ENCODE measurements around the gene VASP. TPM values are rescaled to one million over a fixed set of nuclear protein-coding genes. Genes with fewer than 3 reads are reported as not detected.

Gene VASP
- total RNA-seq, 1 experiment from 2014 or later, result 102 TPM

GRCh38 chr19:45462174-45462573, 45.1 kb upstream of the VASP start:
- no peaks in the 10 kb centered on the region for H3K4me1 ChIP-seq (ENCODE audit: insufficient read depth, low read length, poor library complexity, severe bottlenecking)
- no peak overlapping the region for H3K4me3 ChIP-seq (ENCODE audit: low read depth, low read length, poor library complexity, severe bottlenecking)
- H3K27me3 ChIP-seq (replicated peaks; ENCODE audit: insufficient read depth, low read depth, low read length, poor library complexity), result no peaks in the 10 kb centered on the region
- POLR2A ChIA-PET (ENCODE audit: low non-redundant PET), result no interaction called here
- no peak overlapping the region for H3K27ac ChIP-seq (ENCODE audit: low read depth, low read length, poor library complexity, severe bottlenecking)
- H3K9me3 ChIP-seq (ENCODE audit: low read depth, low read length, poor library complexity, severe bottlenecking), result no peaks in the 10 kb centered on the region
- no TSS peak for BruUV-seq (replicated peaks)
- intact Hi-C loops (cut with micrococcal nuclease; ENCODE audit: unreplicated experiment), result no loop called here
- DNase-seq (ENCODE audit: low spot score), result no peak
- CTCF ChIA-PET, result no interaction called here
- no peak for TF ChIP-seq CTCF (conservative IDR thresholded peaks at IDR 0.05; ENCODE audit: low read depth, low read length)
- no peak for TF ChIP-seq EZH2 (IDR thresholded peaks at IDR 0.05; ENCODE audit: borderline replicate concordance, low read depth, low read length, poor library complexity, severe bottlenecking)
- no peaks in the 10 kb centered on the region for H3K36me3 ChIP-seq (ENCODE audit: insufficient read depth, low read length, poor library complexity, severe bottlenecking)

GRCh38 chr19:45463241-45463640, 44.0 kb upstream of the VASP start:
- TF ChIP-seq EZH2 (IDR thresholded peaks at IDR 0.05; ENCODE audit: borderline replicate concordance, low read depth, low read length, poor library complexity, severe bottlenecking), result no peak
- TF ChIP-seq CTCF (conservative IDR thresholded peaks at IDR 0.05; ENCODE audit: low read depth, low read length), result no peak
- Histone ChIP-seq H3K4me3 (ENCODE audit: low read depth, low read length, poor library complexity, severe bottlenecking) (no peak overlapping the region), H3K4me1 (ENCODE audit: insufficient read depth, low read length, poor library complexity, severe bottlenecking) (no peaks in the 10 kb centered on the region), H3K27me3 (replicated peaks; ENCODE audit: insufficient read depth, low read depth, low read length, poor library complexity) (no peaks in the 10 kb centered on the region), H3K36me3 (ENCODE audit: insufficient read depth, low read length, poor library complexity, severe bottlenecking) (no peaks in the 10 kb centered on the region), H3K27ac (ENCODE audit: low read depth, low read length, poor library complexity, severe bottlenecking) (no peak overlapping the region), H3K9me3 (ENCODE audit: low read depth, low read length, poor library complexity, severe bottlenecking) (no peaks in the 10 kb centered on the region)
- no TSS peak for BruUV-seq (replicated peaks)
- intact Hi-C loops (cut with micrococcal nuclease; ENCODE audit: unreplicated experiment), result no loop called here
- DNase-seq (ENCODE audit: low spot score), result no peak
- ChIA-PET CTCF (no interaction called here), POLR2A (ENCODE audit: low non-redundant PET) (no interaction called here)

- DNase-seq (ENCODE audit: low spot score), result no peak
- intact Hi-C loops (cut with micrococcal nuclease; ENCODE audit: unreplicated experiment), result no loop called here
- POLR2A ChIA-PET (ENCODE audit: low non-redundant PET), result interaction anchor here (0.6 kb wide), 1 partner anchor 66 kb away, joined by 17 read pairs; no protein-coding TSS in a partner anchor
Observed at GRCh38 chr19:45464274-45464673, 43.0 kb upstream of the VASP start.

More at GRCh38 chr19:45464274-45464673, 43.0 kb upstream of the VASP start:
- CTCF ChIA-PET, result no interaction called here
- no peaks in the 10 kb centered on the region for H3K27me3 ChIP-seq (replicated peaks; ENCODE audit: insufficient read depth, low read depth, low read length, poor library complexity)
- TF ChIP-seq CTCF (conservative IDR thresholded peaks at IDR 0.05; ENCODE audit: low read depth, low read length) (no peak), EZH2 (IDR thresholded peaks at IDR 0.05; ENCODE audit: borderline replicate concordance, low read depth, low read length, poor library complexity, severe bottlenecking) (no peak)
- H3K36me3 ChIP-seq (ENCODE audit: insufficient read depth, low read length, poor library complexity, severe bottlenecking), result no peaks in the 10 kb centered on the region
- no peak overlapping the region for H3K27ac ChIP-seq (ENCODE audit: low read depth, low read length, poor library complexity, severe bottlenecking)
- no peak overlapping the region for H3K4me3 ChIP-seq (ENCODE audit: low read depth, low read length, poor library complexity, severe bottlenecking)
- no peaks in the 10 kb centered on the region for H3K4me1 ChIP-seq (ENCODE audit: insufficient read depth, low read length, poor library complexity, severe bottlenecking)
- no TSS peak for BruUV-seq (replicated peaks)
- no peaks in the 10 kb centered on the region for H3K9me3 ChIP-seq (ENCODE audit: low read depth, low read length, poor library complexity, severe bottlenecking)

Measured in A673 (cell line).